PFSK-1 (cell line): ENCODE data around the gene ZBTB16.

Experiments used
- FOXP2 ChIP-seq: optimal IDR thresholded peaks from 2 replicates; pipeline ENCODE3; 2011; ENCODE audit warnings: borderline replicate concordance, control low read depth, inconsistent platforms; ENCODE audit not compliant: insufficient read depth; ENCODE audit errors: extremely low read length, extremely low read depth
- POLR2AphosphoS5 ChIP-seq: IDR thresholded peaks from 2 replicates; pipeline ENCODE4 v1.6.1; 2012; ENCODE audit warnings: low read depth, mild to moderate bottlenecking, control low read depth, low read length, moderate library complexity
- REST ChIP-seq, 2 experiments: IDR thresholded peaks; 2 replicates each; pipeline versions ENCODE4 v1.6.1 to v1.8.0; 2011 to 2012; ENCODE audit warnings: low read depth in 2 of 2, low read length in 2 of 2, control low read depth in 1 of 2, inconsistent platforms in 1 of 2, mild to moderate bottlenecking in 1 of 2, moderate library complexity in 1 of 2; ENCODE audit not compliant: insufficient read depth in 1 of 2
- SIN3A ChIP-seq: IDR thresholded peaks from 2 replicates; pipeline ENCODE4 v1.6.1; 2012; ENCODE audit warnings: mild to moderate bottlenecking, low read length, moderate library complexity, borderline replicate concordance; ENCODE audit not compliant: insufficient read depth
- TAF1 ChIP-seq: IDR thresholded peaks from 2 replicates; pipeline ENCODE4 v1.6.1; 2012; ENCODE audit warnings: low read length, control low read depth, borderline replicate concordance; ENCODE audit not compliant: insufficient read depth

The ZBTB16 gene

GRCh38 chr11:114116357-114116756, 56.8 kb downstream of the ZBTB16 start:
- no peak for TF ChIP-seq FOXP2
- no peak for TF ChIP-seq REST (IDR thresholded peaks at IDR 0.05; ENCODE audit: insufficient read depth in 1 of 2, low read depth in 2 of 2, low read length in 2 of 2)
- no peak for TF ChIP-seq TAF1
- TF ChIP-seq SIN3A, result no peak
- no peak for TF ChIP-seq POLR2AphosphoS5

GRCh38 chr11:114116800-114117199, 57.3 kb downstream of the ZBTB16 start:
- TF ChIP-seq FOXP2 (no peak), TAF1 (no peak), SIN3A (no peak), POLR2AphosphoS5 (no peak), REST (IDR thresholded peaks at IDR 0.05; ENCODE audit: insufficient read depth in 1 of 2, low read depth in 2 of 2, low read length in 2 of 2) (no peak)

GRCh38 chr11:114120606-114121005, 61.1 kb downstream of the ZBTB16 start:
- no peak for TF ChIP-seq POLR2AphosphoS5
- TF ChIP-seq TAF1, result no peak
- TF ChIP-seq SIN3A, result no peak
- no peak for TF ChIP-seq REST (IDR thresholded peaks at IDR 0.05; ENCODE audit: insufficient read depth in 1 of 2, low read depth in 2 of 2, low read length in 2 of 2)
- no peak for TF ChIP-seq FOXP2

- TF ChIP-seq FOXP2 (no peak), REST (IDR thresholded peaks at IDR 0.05; ENCODE audit: insufficient read depth in 1 of 2, low read depth in 2 of 2, low read length in 2 of 2) (no peak), SIN3A (no peak), TAF1 (no peak), POLR2AphosphoS5 (no peak)
Observed at GRCh38 chr11:114121138-114121537, 61.6 kb downstream of the ZBTB16 start.
